Measurements from ENCODE around the gene MYH15. TPM values are rescaled to one million over a fixed set of nuclear protein-coding genes. Genes with fewer than 3 reads are reported as not detected.

Gene MYH15
- total and polyA plus RNA-seq, 4 donors = 0.06 to 0.31 (median 0.25) TPM

DNA sequence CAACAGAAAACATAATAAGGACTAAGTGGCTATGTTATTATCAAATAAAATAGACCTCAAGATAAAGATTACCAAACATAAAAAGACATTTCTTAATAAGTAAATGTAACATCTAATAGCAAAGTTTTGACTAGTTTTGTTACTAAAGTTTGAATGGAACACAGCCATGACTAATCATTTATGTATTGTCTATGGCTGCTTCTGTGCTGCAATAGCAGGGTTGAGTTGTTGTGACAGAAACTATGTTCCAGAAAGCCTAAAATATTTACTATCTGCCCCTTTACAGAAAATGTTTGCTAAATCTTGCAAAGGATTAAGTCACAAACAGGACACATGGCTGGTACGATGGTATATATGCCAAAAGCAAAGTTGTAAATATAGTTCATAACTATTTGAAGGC, 37.9 kb upstream of the MYH15 start:
- Histone ChIP-seq H3K4me1 (ENCODE audit: control insufficient read depth in 5 of 5, insufficient read depth in 5 of 5, low read length in 5 of 5) (peaks cover 0 to 10% (median 0%) of the 10 kb centered on the region in 5 donors), H3K9ac (ENCODE audit: insufficient read depth in 1 of 2, low read length in 2 of 2) (no peak overlapping the region), H3K36me3 (ENCODE audit: control insufficient read depth in 4 of 4, insufficient read depth in 4 of 4, low read length in 4 of 4) (peaks cover 0 to 5% (median 0%) of the 10 kb centered on the region in 4 donors), H3K9me3 (ENCODE audit: control insufficient read depth in 4 of 4, insufficient read depth in 3 of 4, low read length in 3 of 4) (no peaks in the 10 kb centered on the region), H3K27me3 (ENCODE audit: control insufficient read depth in 3 of 3, insufficient read depth in 3 of 3, low read length in 2 of 3) (no peaks in the 10 kb centered on the region), H3K4me3 (no peak overlapping the region), H3K27ac (ENCODE audit: low read depth in 1 of 2, low read length in 1 of 2) (no peak overlapping the region)
- DNase-seq (no peak), ATAC-seq (ENCODE audit: insufficient read depth, low FRiP score) (no peak)
- TF ChIP-seq, protein P1, sequence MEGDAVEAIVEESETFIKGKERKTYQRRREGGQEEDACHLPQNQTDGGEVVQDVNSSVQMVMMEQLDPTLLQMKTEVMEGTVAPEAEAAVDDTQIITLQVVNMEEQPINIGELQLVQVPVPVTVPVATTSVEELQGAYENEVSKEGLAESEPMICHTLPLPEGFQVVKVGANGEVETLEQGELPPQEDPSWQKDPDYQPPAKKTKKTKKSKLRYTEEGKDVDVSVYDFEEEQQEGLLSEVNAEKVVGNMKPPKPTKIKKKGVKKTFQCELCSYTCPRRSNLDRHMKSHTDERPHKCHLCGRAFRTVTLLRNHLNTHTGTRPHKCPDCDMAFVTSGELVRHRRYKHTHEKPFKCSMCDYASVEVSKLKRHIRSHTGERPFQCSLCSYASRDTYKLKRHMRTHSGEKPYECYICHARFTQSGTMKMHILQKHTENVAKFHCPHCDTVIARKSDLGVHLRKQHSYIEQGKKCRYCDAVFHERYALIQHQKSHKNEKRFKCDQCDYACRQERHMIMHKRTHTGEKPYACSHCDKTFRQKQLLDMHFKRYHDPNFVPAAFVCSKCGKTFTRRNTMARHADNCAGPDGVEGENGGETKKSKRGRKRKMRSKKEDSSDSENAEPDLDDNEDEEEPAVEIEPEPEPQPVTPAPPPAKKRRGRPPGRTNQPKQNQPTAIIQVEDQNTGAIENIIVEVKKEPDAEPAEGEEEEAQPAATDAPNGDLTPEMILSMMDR (IDR thresholded peaks at IDR 0.05; ENCODE audit: control extremely low read depth, extremely low read depth) = no peak
- WGBS, 2 donors = 63 to 72% methylated on average over 1 of the region's 1 CpG

DNA sequence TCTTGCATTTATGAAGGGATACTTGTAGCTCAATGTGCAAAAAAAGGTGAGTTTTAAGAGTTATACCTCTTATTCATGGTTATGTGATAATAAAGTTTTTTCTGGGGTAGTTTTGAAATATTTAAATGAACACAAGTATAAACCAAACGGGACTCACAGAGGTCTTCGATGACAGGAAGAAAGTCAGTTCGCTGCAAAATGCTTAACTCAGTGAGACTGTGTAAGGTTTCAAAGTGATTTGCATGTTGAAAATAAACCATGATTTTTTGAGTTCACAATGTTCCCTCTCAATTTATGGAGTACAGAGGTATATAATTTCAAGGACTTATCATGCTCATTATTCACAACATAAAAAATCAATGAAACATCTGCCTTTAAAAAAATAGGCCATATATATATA, 36.3 kb upstream of the MYH15 start:
- H3K4me3 ChIP-seq = no peak overlapping the region

DNA sequence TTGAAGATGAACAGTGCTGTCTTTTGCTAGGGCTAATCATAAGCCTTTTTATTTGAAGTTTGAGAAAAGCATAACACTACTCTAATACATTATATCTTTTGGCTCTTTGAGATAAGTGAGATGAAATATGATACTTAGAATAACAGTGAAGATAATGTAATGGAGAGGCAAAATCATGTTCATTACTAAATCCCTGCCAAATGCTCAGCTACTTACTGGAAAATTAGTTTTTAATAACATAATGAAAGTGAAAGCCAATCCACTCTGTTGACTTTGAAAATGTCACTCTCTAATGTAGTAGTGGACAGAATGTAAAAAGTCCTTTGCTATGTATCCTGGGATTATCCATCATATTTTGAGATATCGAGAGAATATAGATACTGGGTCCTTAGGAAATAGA, 35.9 kb upstream of the MYH15 start:
- ATAC-seq (ENCODE audit: insufficient read depth, low FRiP score) (no peak), DNase-seq (peak in 2 of 3 donors; percentile 62 to 66)
- 61 to 79% methylated on average over 1 of the region's 1 CpG for WGBS, 2 donors
- Histone ChIP-seq H3K27ac (ENCODE audit: low read depth in 1 of 2, low read length in 1 of 2) (no peak overlapping the region), H3K27me3 (ENCODE audit: control insufficient read depth in 3 of 3, insufficient read depth in 3 of 3, low read length in 2 of 3) (no peaks in the 10 kb centered on the region), H3K9me3 (ENCODE audit: control insufficient read depth in 4 of 4, insufficient read depth in 3 of 4, low read length in 3 of 4) (no peaks in the 10 kb centered on the region), H3K4me1 (ENCODE audit: control insufficient read depth in 5 of 5, insufficient read depth in 5 of 5, low read length in 5 of 5) (peaks cover 0 to 10% (median 0%) of the 10 kb centered on the region in 5 donors), H3K4me3 (no peak overlapping the region), H3K36me3 (ENCODE audit: control insufficient read depth in 4 of 4, insufficient read depth in 4 of 4, low read length in 4 of 4) (peaks cover 0 to 7% (median 0%) of the 10 kb centered on the region in 4 donors), H3K9ac (ENCODE audit: insufficient read depth in 1 of 2, low read length in 2 of 2) (peak overlapping the region in 1 of 2 donors; percentile 36)
- TF ChIP-seq, protein P1 (IDR thresholded peaks at IDR 0.05; ENCODE audit: control extremely low read depth, extremely low read depth) = no peak

More for the DNA sequence above, 36.3 kb upstream of the MYH15 start:
- Histone ChIP-seq H3K36me3 (ENCODE audit: control insufficient read depth in 4 of 4, insufficient read depth in 4 of 4, low read length in 4 of 4) (peaks cover 0 to 7% (median 0%) of the 10 kb centered on the region in 4 donors), H3K9ac (ENCODE audit: insufficient read depth in 1 of 2, low read length in 2 of 2) (no peak overlapping the region), H3K27ac (ENCODE audit: low read depth in 1 of 2, low read length in 1 of 2) (no peak overlapping the region), H3K27me3 (ENCODE audit: control insufficient read depth in 3 of 3, insufficient read depth in 3 of 3, low read length in 2 of 3) (no peaks in the 10 kb centered on the region), H3K4me1 (ENCODE audit: control insufficient read depth in 5 of 5, insufficient read depth in 5 of 5, low read length in 5 of 5) (peaks cover 0 to 10% (median 0%) of the 10 kb centered on the region in 5 donors), H3K9me3 (ENCODE audit: control insufficient read depth in 4 of 4, insufficient read depth in 3 of 4, low read length in 3 of 4) (no peaks in the 10 kb centered on the region)
- no peak for ATAC-seq (ENCODE audit: insufficient read depth, low FRiP score)
- 63 to 64% methylated on average over 3 of the region's 3 CpGs for WGBS, 2 donors
- TF ChIP-seq, protein P1 (IDR thresholded peaks at IDR 0.05; ENCODE audit: control extremely low read depth, extremely low read depth) = no peak
- no peak for DNase-seq

DNA sequence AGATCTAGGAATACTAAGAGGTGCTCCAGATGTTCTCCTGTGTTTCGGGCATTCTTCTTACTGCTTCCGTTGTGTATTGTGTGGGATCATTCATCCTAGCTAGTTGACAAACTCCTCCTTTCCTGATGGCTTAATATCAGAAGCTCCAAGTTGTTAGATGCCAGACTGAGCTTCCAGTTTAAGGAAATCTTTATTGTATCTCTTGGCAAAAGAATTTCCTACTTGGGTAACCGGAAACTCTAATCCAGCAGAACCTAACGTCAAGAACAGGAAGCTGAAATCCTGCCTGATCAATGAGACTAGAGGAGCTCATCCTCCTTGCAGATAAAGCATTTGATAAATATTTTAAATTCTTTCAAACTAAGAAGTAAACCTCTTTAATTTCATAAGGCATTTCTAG, 27.7 kb upstream of the MYH15 start:
- H3K27ac ChIP-seq (ENCODE audit: low read depth in 1 of 2, low read length in 1 of 2) = no peak overlapping the region
- no peaks in the 10 kb centered on the region for H3K9me3 ChIP-seq (ENCODE audit: control insufficient read depth in 4 of 4, insufficient read depth in 3 of 4, low read length in 3 of 4)
- H3K4me1 ChIP-seq (ENCODE audit: control insufficient read depth in 5 of 5, insufficient read depth in 5 of 5, low read length in 5 of 5) = no peaks in the 10 kb centered on the region
- 54 to 59% methylated on average over 4 of the region's 4 CpGs for WGBS, 2 donors
- H3K36me3 ChIP-seq (ENCODE audit: control insufficient read depth in 4 of 4, insufficient read depth in 4 of 4, low read length in 4 of 4) = no peaks in the 10 kb centered on the region
- TF ChIP-seq, protein P1 (IDR thresholded peaks at IDR 0.05; ENCODE audit: control extremely low read depth, extremely low read depth) = no peak
- no peak overlapping the region for H3K9ac ChIP-seq (ENCODE audit: insufficient read depth in 1 of 2, low read length in 2 of 2)
- DNase-seq (no peak), ATAC-seq (ENCODE audit: insufficient read depth, low FRiP score) (no peak)
- no peaks in the 10 kb centered on the region for H3K27me3 ChIP-seq (ENCODE audit: control insufficient read depth in 3 of 3, insufficient read depth in 3 of 3, low read length in 2 of 3)
- no peak overlapping the region for H3K4me3 ChIP-seq

Data from lung (tissue), 12 donors.